Calu3 (cell line): ENCODE data around the gene GCGR. TPM values are rescaled to one million over a fixed set of nuclear protein-coding genes. Genes with fewer than 3 reads are reported as not detected.

ENCODE experiments used
- BruUV-seq: library from RNA; stranded (reverse); fragments of 400-500 nt; replicated peaks from 2 replicates; lab custom pipeline; 2021; lab: Mats Ljungman, UMichigan
- CTCF ChIA-PET: fragments of 300-600 bp; sonication (Branson Sonifier 250); formaldehyde crosslinking; loops from one replicate; lab custom pipeline; 2022; ENCODE audit warnings: antibody characterized with exemption; lab: Charles Lee
- DNase-seq: peaks from one replicate; pipeline ENCODE4 v3.0.0; 2022
- H3K27ac Mint-ChIP-seq: one replicate; pipeline ENCODE4 v1.8.0; 2022; ENCODE audit warnings: mixed read lengths; ENCODE audit not compliant: unreplicated experiment
- H3K27me3 Mint-ChIP-seq: one replicate; pipeline ENCODE4 v1.8.0; 2022; ENCODE audit warnings: mixed read lengths; ENCODE audit not compliant: unreplicated experiment
- H3K36me3 Mint-ChIP-seq: one replicate; pipeline ENCODE4 v1.8.0; 2022; ENCODE audit warnings: mild to moderate bottlenecking, moderate library complexity, mixed read lengths; ENCODE audit not compliant: insufficient read depth, unreplicated experiment
- H3K4me1 Mint-ChIP-seq: one replicate; pipeline ENCODE4 v1.8.0; 2022; ENCODE audit warnings: mild to moderate bottlenecking, low read depth, mixed read lengths; ENCODE audit not compliant: unreplicated experiment
- H3K4me3 Mint-ChIP-seq: one replicate; pipeline ENCODE4 v1.8.0; 2022; ENCODE audit warnings: mild to moderate bottlenecking, low read depth, moderate library complexity, mixed read lengths; ENCODE audit not compliant: unreplicated experiment
- H3K9me3 Mint-ChIP-seq: one replicate; pipeline ENCODE4 v1.8.0; 2022; ENCODE audit warnings: low read depth, mixed read lengths; ENCODE audit not compliant: unreplicated experiment
- intact Hi-C: fragments of 100-400 bp; cut with micrococcal nuclease; formaldehyde crosslinking; loops from one replicate; pipeline ENCODE4 v1.10.0; 2022; ENCODE audit not compliant: unreplicated experiment
- total RNA-seq: library from RNA; stranded (reverse); gene quantifications from 2 replicates; pipeline ENCODE4 v1.2.3, GENCODE V29; 2022
- TF ChIP-seq, protein P1 (sequence below): fragments of 200-600 bp; IDR thresholded peaks from one replicate; pipeline ENCODE4 v1.8.0; 2022; ENCODE audit warnings: antibody characterized with exemption; ENCODE audit not compliant: unreplicated experiment

GCGR gene
- total RNA-seq, 1 experiment from 2014 or later = 0.78 TPM

- peaks cover 69% of the 10 kb centered on the region for H3K27me3 Mint-ChIP-seq
- TF ChIP-seq, protein P1, sequence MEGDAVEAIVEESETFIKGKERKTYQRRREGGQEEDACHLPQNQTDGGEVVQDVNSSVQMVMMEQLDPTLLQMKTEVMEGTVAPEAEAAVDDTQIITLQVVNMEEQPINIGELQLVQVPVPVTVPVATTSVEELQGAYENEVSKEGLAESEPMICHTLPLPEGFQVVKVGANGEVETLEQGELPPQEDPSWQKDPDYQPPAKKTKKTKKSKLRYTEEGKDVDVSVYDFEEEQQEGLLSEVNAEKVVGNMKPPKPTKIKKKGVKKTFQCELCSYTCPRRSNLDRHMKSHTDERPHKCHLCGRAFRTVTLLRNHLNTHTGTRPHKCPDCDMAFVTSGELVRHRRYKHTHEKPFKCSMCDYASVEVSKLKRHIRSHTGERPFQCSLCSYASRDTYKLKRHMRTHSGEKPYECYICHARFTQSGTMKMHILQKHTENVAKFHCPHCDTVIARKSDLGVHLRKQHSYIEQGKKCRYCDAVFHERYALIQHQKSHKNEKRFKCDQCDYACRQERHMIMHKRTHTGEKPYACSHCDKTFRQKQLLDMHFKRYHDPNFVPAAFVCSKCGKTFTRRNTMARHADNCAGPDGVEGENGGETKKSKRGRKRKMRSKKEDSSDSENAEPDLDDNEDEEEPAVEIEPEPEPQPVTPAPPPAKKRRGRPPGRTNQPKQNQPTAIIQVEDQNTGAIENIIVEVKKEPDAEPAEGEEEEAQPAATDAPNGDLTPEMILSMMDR = no peak
Observed at GRCh38 chr17:81808778-81809555, 5.0 kb downstream of the GCGR start.

DNA sequence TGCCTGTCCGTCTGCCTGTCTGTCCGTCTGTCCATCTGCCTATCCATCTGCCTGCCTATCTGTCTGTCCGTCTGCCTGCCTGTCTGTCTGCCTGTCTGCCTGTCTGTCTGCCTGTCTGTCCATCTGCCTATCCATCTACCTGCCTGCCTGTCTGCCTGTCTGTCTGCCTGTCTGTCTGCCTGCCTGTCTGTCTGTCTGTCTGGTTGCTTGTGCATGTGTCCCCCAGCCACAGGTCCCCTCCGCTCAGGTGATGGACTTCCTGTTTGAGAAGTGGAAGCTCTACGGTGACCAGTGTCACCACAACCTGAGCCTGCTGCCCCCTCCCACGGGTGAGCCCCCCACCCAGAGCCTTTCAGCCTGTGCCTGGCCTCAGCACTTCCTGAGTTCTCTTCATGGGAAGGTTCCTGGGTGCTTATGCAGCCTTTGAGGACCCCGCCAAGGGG, 5.6 kb downstream of the GCGR start:
- TF ChIP-seq, protein P1 = no peak
- Mint-ChIP-seq H3K4me1 (peaks cover 7% of the 10 kb centered on the region), H3K4me3 (no peak overlapping the region), H3K9me3 (peaks cover 3% of the 10 kb centered on the region), H3K36me3 (peaks cover 5% of the 10 kb centered on the region), H3K27ac (no peak overlapping the region), H3K27me3 (peaks cover 66% of the 10 kb centered on the region)
- intact Hi-C loops = no loop called here
- CTCF ChIA-PET = no interaction called here
- DNase-seq = no peak
- no TSS peak for BruUV-seq

More at GRCh38 chr17:81808778-81809555, 5.0 kb downstream of the GCGR start:
- Mint-ChIP-seq H3K27ac (no peak overlapping the region), H3K9me3 (peaks cover 3% of the 10 kb centered on the region), H3K36me3 (peaks cover 5% of the 10 kb centered on the region), H3K4me1 (peaks cover 8% of the 10 kb centered on the region), H3K4me3 (no peak overlapping the region)
- intact Hi-C loops = no loop called here
- DNase-seq = no peak
- CTCF ChIA-PET = interaction anchor here (0.6 kb wide), 1 partner anchor 9 kb away, joined by 4 read pairs; no protein-coding TSS in a partner anchor
- BruUV-seq = no TSS peak

DNA sequence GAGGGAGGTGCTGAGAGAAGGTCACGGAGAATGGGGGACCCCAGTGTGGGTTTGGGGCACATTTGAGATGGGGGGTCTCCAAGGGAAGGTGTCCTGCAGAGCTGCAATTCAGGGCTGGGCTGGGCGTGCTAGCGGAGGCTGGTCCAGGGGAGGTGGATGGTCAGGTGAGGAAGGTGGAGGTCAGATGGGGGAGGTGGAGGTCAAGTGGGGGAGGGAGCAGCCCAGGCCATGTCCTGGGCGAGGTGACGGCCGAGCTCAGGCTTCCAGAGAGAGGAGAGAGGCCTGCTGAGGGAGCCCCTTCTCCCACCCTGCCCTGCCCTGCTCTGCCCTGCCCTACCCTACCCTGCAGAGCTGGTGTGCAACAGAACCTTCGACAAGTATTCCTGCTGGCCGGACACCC, 6.5 kb downstream of the GCGR start:
- Mint-ChIP-seq H3K9me3 (peaks cover 3% of the 10 kb centered on the region), H3K36me3 (peaks cover 5% of the 10 kb centered on the region), H3K27ac (no peak overlapping the region), H3K4me1 (peaks cover 8% of the 10 kb centered on the region), H3K4me3 (no peak overlapping the region), H3K27me3 (peaks cover 57% of the 10 kb centered on the region)
- no TSS peak for BruUV-seq
- TF ChIP-seq, protein P1 = no peak
- CTCF ChIA-PET = no interaction called here
- no peak for DNase-seq
- intact Hi-C loops = no loop called here

DNA sequence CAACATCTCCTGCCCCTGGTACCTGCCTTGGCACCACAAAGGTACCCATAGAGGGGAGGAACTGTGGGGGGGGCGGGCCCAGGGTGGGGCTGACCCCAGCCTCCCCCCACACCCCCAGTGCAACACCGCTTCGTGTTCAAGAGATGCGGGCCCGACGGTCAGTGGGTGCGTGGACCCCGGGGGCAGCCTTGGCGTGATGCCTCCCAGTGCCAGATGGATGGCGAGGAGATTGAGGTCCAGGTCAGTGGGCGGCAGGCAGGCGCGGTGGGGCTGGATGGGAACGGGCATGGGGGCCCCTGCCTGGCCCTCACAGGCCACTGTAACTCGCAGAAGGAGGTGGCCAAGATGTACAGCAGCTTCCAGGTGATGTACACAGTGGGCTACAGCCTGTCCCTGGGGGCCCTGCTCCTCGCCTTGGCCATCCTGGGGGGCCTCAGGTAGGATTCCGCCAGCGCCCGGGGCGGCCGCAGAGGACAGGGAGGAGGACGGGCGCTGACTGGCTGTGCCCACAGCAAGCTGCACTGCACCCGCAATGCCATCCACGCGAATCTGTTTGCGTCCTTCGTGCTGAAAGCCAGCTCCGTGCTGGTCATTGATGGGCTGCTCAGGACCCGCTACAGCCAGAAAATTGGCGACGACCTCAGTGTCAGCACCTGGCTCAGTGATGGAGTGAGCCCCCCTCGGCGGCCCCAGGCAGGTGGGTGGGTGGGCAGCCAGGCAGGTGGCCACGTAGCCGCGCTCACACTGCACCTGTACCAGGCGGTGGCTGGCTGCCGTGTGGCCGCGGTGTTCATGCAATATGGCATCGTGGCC, 7.1 kb downstream of the GCGR start:
- Mint-ChIP-seq H3K36me3 (peaks cover 5% of the 10 kb centered on the region), H3K27ac (no peak overlapping the region), H3K4me3 (no peak overlapping the region), H3K27me3 (peaks cover 51% of the 10 kb centered on the region), H3K4me1 (peaks cover 13% of the 10 kb centered on the region), H3K9me3 (peaks cover 3% of the 10 kb centered on the region)
- TF ChIP-seq, protein P1 = no peak
- CTCF ChIA-PET = interaction anchor here (0.7 kb wide), 1 partner anchor 569 kb away, joined by 5 read pairs; no protein-coding TSS in a partner anchor
- no TSS peak for BruUV-seq
- intact Hi-C loops = no loop called here
- DNase-seq = no peak
